Mucosa of rectum (tissue), 2 donors: ENCODE measurements around the gene MINK1.

ENCODE experiments used
- H3K27ac ChIP-seq, 2 donors: one replicate each; pipeline ENCODE4 v1.7.0; 2013; ENCODE audit warnings: inconsistent platforms in 2 of 2, low read depth in 2 of 2, low read length in 2 of 2
- H3K27me3 ChIP-seq, 2 donors: one replicate each; pipeline ENCODE4 v1.7.0; 2013; ENCODE audit warnings: low read length in 2 of 2; ENCODE audit not compliant: control insufficient read depth in 2 of 2, insufficient read depth in 2 of 2
- H3K36me3 ChIP-seq, 2 donors: one replicate each; pipeline ENCODE4 v1.7.0; 2013; ENCODE audit warnings: low read length in 2 of 2; ENCODE audit not compliant: control insufficient read depth in 2 of 2, insufficient read depth in 2 of 2
- H3K4me1 ChIP-seq, 2 donors: one replicate each; pipeline ENCODE4 v1.7.0; 2013; ENCODE audit warnings: low read length in 2 of 2, mild to moderate bottlenecking in 1 of 2; ENCODE audit not compliant: control insufficient read depth in 2 of 2, insufficient read depth in 2 of 2
- H3K4me3 ChIP-seq, 2 donors: one replicate each; pipeline ENCODE4 v1.7.0; 2013; ENCODE audit warnings: low read length in 2 of 2
- H3K9ac ChIP-seq, 2 donors: one replicate each; pipeline ENCODE4 v1.7.0; 2013; ENCODE audit warnings: low read length in 2 of 2, low read depth in 1 of 2, mild to moderate bottlenecking in 1 of 2
- H3K9me3 ChIP-seq, 2 donors: one replicate each; pipeline ENCODE4 v1.7.0; 2013; ENCODE audit warnings: low read length in 2 of 2; ENCODE audit not compliant: control insufficient read depth in 2 of 2
- donor health status: healthy.
- donor health status: Normal muscosa, but diverticular disease.

MINK1 gene

GRCh38 chr17:4790705-4791088, 42.4 kb upstream of the MINK1 start:
- Histone ChIP-seq H3K9me3 (no peaks in the 10 kb centered on the region), H3K36me3 (no peaks in the 10 kb centered on the region), H3K4me3 (peak overlapping the region; percentile 68 to 87), H3K27ac (peak overlapping the region; percentile 95 to 96), H3K27me3 (peaks cover 0 to 3% of the 10 kb centered on the region in 2 donors), H3K4me1 (peaks cover 16 to 27% of the 10 kb centered on the region in 2 donors), H3K9ac (peak overlapping the region; percentile 82 to 89)

- no peak overlapping the region for H3K27ac ChIP-seq
- peaks cover 7 to 9% of the 10 kb centered on the region in 2 donors for H3K4me1 ChIP-seq
- peaks cover 4 to 16% of the 10 kb centered on the region in 2 donors for H3K36me3 ChIP-seq
- H3K9me3 ChIP-seq, result no peaks in the 10 kb centered on the region
- no peak overlapping the region for H3K9ac ChIP-seq
- peak overlapping the region; percentile 98 to 100 for H3K4me3 ChIP-seq
- no peaks in the 10 kb centered on the region for H3K27me3 ChIP-seq
These were observed 38.0 kb upstream of the MINK1 start for GRCh38 chr17:4795168-4795567.

DNA sequence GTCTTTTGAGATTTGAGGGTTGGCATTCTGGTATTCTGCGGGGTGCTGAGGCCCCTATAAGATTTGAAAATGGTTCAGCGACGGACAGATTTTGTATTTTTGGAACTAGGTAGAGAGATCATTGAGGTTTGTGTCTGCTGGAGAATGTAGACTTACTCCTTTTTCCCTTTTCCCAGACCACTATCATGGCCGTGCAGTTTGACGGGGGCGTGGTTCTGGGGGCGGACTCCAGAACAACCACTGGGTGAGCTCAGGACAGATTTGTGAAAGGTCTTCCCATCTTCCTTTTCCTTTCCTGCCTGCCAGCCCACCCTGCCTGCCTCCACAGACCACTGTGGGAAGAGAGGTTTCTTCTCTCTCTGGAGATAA, 36.6 kb upstream of the MINK1 start:
- no peaks in the 10 kb centered on the region for H3K27me3 ChIP-seq
- H3K36me3 ChIP-seq, result peaks cover 4 to 16% of the 10 kb centered on the region in 2 donors
- H3K4me1 ChIP-seq, result peaks cover 3 to 6% of the 10 kb centered on the region in 2 donors
- peak overlapping the region; percentile 85 to 87 for H3K9ac ChIP-seq
- peak overlapping the region; percentile 63 to 67 for H3K27ac ChIP-seq
- peak overlapping the region; percentile 98 to 100 for H3K4me3 ChIP-seq
- H3K9me3 ChIP-seq, result no peaks in the 10 kb centered on the region

- no peak overlapping the region for H3K4me3 ChIP-seq
- no peak overlapping the region for H3K9ac ChIP-seq
These were observed 32.5 kb upstream of the MINK1 start for GRCh38 chr17:4800462-4801196.

GRCh38 chr17:4802228-4802627, 30.9 kb upstream of the MINK1 start, which contains the start of gene C17orf114:
Gene C17orf114, minus strand, starts transcription at chr17:4802328.
- H3K27ac ChIP-seq, result no peak within 1 kb of the TSS
- no peak within 1 kb of the TSS for H3K4me3 ChIP-seq

More at GRCh38 chr17:4800462-4801196, 32.5 kb upstream of the MINK1 start:
- H3K4me1 ChIP-seq, result peaks cover 3 to 6% of the 10 kb centered on the region in 2 donors
- H3K27ac ChIP-seq, result no peak overlapping the region
- H3K9me3 ChIP-seq, result no peaks in the 10 kb centered on the region
- no peaks in the 10 kb centered on the region for H3K27me3 ChIP-seq
- H3K36me3 ChIP-seq, result peaks cover 4 to 16% of the 10 kb centered on the region in 2 donors

DNA sequence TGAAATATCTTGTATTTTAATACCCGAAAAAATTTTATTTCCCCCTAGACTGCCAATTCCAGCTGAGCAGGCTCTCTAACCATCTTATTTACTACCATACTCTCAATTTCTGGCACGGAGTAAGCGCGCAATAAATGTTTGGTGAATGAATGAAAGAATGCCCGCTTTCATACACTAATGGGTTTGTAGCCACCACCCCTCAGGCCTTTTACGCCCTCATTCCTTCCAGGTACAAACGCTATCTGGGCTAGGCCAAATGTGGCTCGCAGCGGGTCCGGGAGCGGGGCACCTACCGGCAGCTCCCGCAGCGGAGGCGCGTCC, 26.7 kb upstream of the MINK1 start:
- H3K9me3 ChIP-seq, result no peaks in the 10 kb centered on the region
- H3K9ac ChIP-seq, result peak overlapping the region; percentile 58 to 63
- no peaks in the 10 kb centered on the region for H3K27me3 ChIP-seq
- H3K4me1 ChIP-seq, result peaks cover 10% of the 10 kb centered on the region in 2 donors
- H3K4me3 ChIP-seq, result peak overlapping the region; percentile 76 to 85
- no peak overlapping the region for H3K27ac ChIP-seq
- H3K36me3 ChIP-seq, result peaks cover 0 to 5% of the 10 kb centered on the region in 2 donors

More at GRCh38 chr17:4802228-4802627, 30.9 kb upstream of the MINK1 start, which contains the start of gene C17orf114:
- Histone ChIP-seq H3K9ac (no peak within 1 kb of the TSS), H3K9me3 (no peaks in the 10 kb centered on the region), H3K36me3 (peaks cover 4 to 16% of the 10 kb centered on the region in 2 donors), H3K4me1 (peaks cover 3 to 5% of the 10 kb centered on the region in 2 donors), H3K27me3 (no peaks in the 10 kb centered on the region)

- Histone ChIP-seq H3K4me3 (peak within 1 kb of the TSS; percentile 76 to 85), H3K4me1 (peaks cover 10% of the 10 kb centered on the region in 2 donors), H3K27me3 (no peaks in the 10 kb centered on the region), H3K36me3 (peaks cover 0 to 7% of the 10 kb centered on the region in 2 donors), H3K9me3 (no peaks in the 10 kb centered on the region), H3K27ac (peak within 1 kb of the TSS in 1 of 2 donors; percentile 52), H3K9ac (peak within 1 kb of the TSS; percentile 58 to 73)
These were observed 26.1 kb upstream of the MINK1 start, which contains the start of gene PLD2 for GRCh38 chr17:4806777-4807604. Gene PLD2, plus strand, starts transcription at chr17:4807152. Its CDS starts 621 bp downstream, at chr17:4807773.

DNA sequence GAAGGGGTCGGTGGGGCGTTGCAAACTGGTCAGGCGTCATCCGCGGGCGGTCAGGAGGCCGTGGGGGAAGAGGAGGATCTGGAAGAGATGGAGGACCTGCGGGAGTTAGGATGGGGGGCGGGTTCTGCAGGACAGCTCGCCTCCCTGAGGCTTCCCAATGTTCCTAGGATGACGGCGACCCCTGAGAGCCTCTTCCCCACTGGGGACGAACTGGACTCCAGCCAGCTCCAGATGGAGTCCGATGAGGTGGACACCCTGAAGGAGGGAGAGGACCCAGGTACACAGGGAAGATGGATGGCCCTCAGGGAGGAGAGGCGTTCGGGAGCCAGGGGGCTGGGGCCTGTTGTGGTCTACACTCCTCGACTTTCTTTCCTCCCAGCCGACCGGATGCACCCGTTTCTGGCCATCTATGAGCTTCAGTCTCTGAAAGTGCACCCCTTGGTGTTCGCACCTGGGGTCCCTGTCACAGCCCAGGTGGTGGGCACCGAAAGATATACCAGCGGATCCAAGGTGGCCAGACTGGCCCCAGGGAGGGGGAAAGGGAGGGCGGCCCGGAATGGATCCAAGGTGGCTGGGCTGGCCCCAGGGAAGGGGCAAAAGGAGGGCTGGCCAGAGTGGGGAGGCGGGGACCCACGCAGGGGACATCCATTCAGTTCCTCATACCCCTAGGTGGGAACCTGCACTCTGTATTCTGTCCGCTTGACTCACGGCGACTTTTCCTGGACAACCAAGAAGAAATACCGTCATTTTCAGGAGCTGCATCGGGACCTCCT, 25.3 kb upstream of the MINK1 start:
- Histone ChIP-seq H3K9ac (peak overlapping the region in 1 of 2 donors; percentile 52), H3K27ac (no peak overlapping the region), H3K4me1 (peaks cover 10% of the 10 kb centered on the region in 2 donors), H3K27me3 (no peaks in the 10 kb centered on the region), H3K9me3 (no peaks in the 10 kb centered on the region), H3K4me3 (peak overlapping the region; percentile 67 to 85), H3K36me3 (peaks cover 0 to 7% of the 10 kb centered on the region in 2 donors)

GRCh38 chr17:4808378-4808767, 24.8 kb upstream of the MINK1 start:
- H3K9ac ChIP-seq, result no peak overlapping the region
- peaks cover 0 to 7% of the 10 kb centered on the region in 2 donors for H3K36me3 ChIP-seq
- peaks cover 10% of the 10 kb centered on the region in 2 donors for H3K4me1 ChIP-seq
- H3K27ac ChIP-seq, result no peak overlapping the region
- H3K4me3 ChIP-seq, result no peak overlapping the region
- H3K27me3 ChIP-seq, result no peaks in the 10 kb centered on the region
- H3K9me3 ChIP-seq, result no peaks in the 10 kb centered on the region
